Muscle of leg (tissue), 11 donors: Measurements from ENCODE around the gene JADE2. TPM values are rescaled to one million over a fixed set of nuclear protein-coding genes. Genes with fewer than 3 reads are reported as not detected.
A peak's percentile ranks its signal among the peaks of the same experiment; 100 is the strongest.
"Not testable (repeated sequence)": the region's sequence is repeated elsewhere in the genome, so short reads cannot be mapped to it uniquely, and the experiment has no call there.

Experiments used
- DNase-seq: peaks from one replicate; pipeline ENCODE4 v3.0.0; 2013
- H3K27ac ChIP-seq: one replicate; pipeline ENCODE4 v1.5.1; 2013; ENCODE audit warnings: mild to moderate bottlenecking, low read length, control low read depth
- H3K27me3 ChIP-seq: one replicate; pipeline ENCODE4 v1.6.1; 2013; ENCODE audit warnings: low read length; ENCODE audit not compliant: control insufficient read depth, insufficient read depth
- H3K36me3 ChIP-seq: one replicate; pipeline ENCODE4 v1.6.1; 2013; ENCODE audit warnings: low read length; ENCODE audit not compliant: control insufficient read depth, insufficient read depth
- H3K4me1 ChIP-seq: one replicate; pipeline ENCODE4 v1.6.1; 2013; ENCODE audit warnings: low read length; ENCODE audit not compliant: control insufficient read depth, insufficient read depth
- H3K4me3 ChIP-seq: one replicate; pipeline ENCODE4 v1.5.1; 2013; ENCODE audit warnings: low read length, control low read depth
- H3K9me3 ChIP-seq: replicated peaks from 2 replicates; pipeline ENCODE4 v1.6.1; 2013; ENCODE audit warnings: low read depth, low read length; ENCODE audit not compliant: control insufficient read depth
- WGBS: methylation state at CpG from one replicate; pipeline ENCODE4 v1.1.5; 2013; ENCODE audit warnings: missing lambda C conversion rate; ENCODE audit not compliant: insufficient coverage; 5-methylcytosine and 5-hydroxymethylcytosine counted together
- polyA plus RNA-seq, 8 donors: library from polyadenylated mRNA; unstranded; fragments of 120-200 nt; gene quantifications; one replicate each; pipeline versions ENCODE4 v1.2.1 to v1.2.3, GENCODE V29; 2013; ENCODE audit warnings: inconsistent platforms in 1 of 8, low replicate concordance in 1 of 8; ENCODE audit not compliant: insufficient read length in 8 of 8, insufficient read depth in 1 of 8
- total RNA-seq: library from RNA; stranded (reverse); fragments of 120-200 nt; gene quantifications from one replicate; pipeline ENCODE4 v1.2.4, GENCODE V29; 2013

JADE2 gene
- total and polyA plus RNA-seq, 9 donors: 0.67 to 2.3 (median 1.1) TPM

GRCh38 chr5:134494780-134495179 is 30.7 kb upstream of the JADE2 start:
- H3K36me3 ChIP-seq: no peaks in the 10 kb centered on the region
- no peak overlapping the region for H3K4me3 ChIP-seq
- DNase-seq: no peak
- 69% methylated on average over 1 of the region's 1 CpG for WGBS
- H3K9me3 ChIP-seq: no peaks in the 10 kb centered on the region
- no peak overlapping the region for H3K27ac ChIP-seq
- no peaks in the 10 kb centered on the region for H3K27me3 ChIP-seq
- no peaks in the 10 kb centered on the region for H3K4me1 ChIP-seq

- DNase-seq, H3K4me1 ChIP-seq, H3K4me3 ChIP-seq, H3K9me3 ChIP-seq, H3K27ac ChIP-seq, H3K36me3 ChIP-seq, H3K27me3 ChIP-seq: not testable (repeated sequence)
- WGBS: 75% methylated on average over 2 of the region's 6 CpGs
These were observed 25.6 kb upstream of the JADE2 start for GRCh38 chr5:134499905-134500304.

GRCh38 chr5:134500699-134501430 is 24.6 kb upstream of the JADE2 start:
- Histone ChIP-seq H3K4me3 (no peak overlapping the region), H3K27ac (no peak overlapping the region), H3K4me1 (no peaks in the 10 kb centered on the region), H3K27me3 (peaks cover 3% of the 10 kb centered on the region), H3K9me3 (no peaks in the 10 kb centered on the region), H3K36me3 (no peaks in the 10 kb centered on the region)
- no peak for DNase-seq
- WGBS: 89% methylated on average over 7 of the region's 17 CpGs

- no peak overlapping the region for H3K4me3 ChIP-seq
- no peak for DNase-seq
- H3K27ac ChIP-seq: no peak overlapping the region
- 100% methylated on average over 1 of the region's 2 CpGs for WGBS
- no peaks in the 10 kb centered on the region for H3K4me1 ChIP-seq
- H3K27me3 ChIP-seq: peaks cover 3% of the 10 kb centered on the region
- H3K36me3 ChIP-seq: no peaks in the 10 kb centered on the region
- no peaks in the 10 kb centered on the region for H3K9me3 ChIP-seq
These were observed 23.2 kb upstream of the JADE2 start for GRCh38 chr5:134502259-134502658.

- Histone ChIP-seq H3K4me1 (no peaks in the 10 kb centered on the region), H3K9me3 (no peaks in the 10 kb centered on the region), H3K4me3 (no peak overlapping the region), H3K36me3 (no peaks in the 10 kb centered on the region), H3K27ac (no peak overlapping the region), H3K27me3 (peaks cover 3% of the 10 kb centered on the region)
- 53% methylated on average over 4 of the region's 11 CpGs for WGBS
- DNase-seq: peak; percentile 23
These were observed 22.2 kb upstream of the JADE2 start for GRCh38 chr5:134503088-134503936.

GRCh38 chr5:134503937-134504437 is 21.5 kb upstream of the JADE2 start:
- Histone ChIP-seq H3K4me1 (no peaks in the 10 kb centered on the region), H3K27me3 (peaks cover 3% of the 10 kb centered on the region), H3K4me3 (no peak overlapping the region), H3K27ac (no peak overlapping the region), H3K9me3 (no peaks in the 10 kb centered on the region), H3K36me3 (no peaks in the 10 kb centered on the region)
- DNase-seq: no peak
- 67% methylated on average over 1 of the region's 3 CpGs for WGBS

DNA sequence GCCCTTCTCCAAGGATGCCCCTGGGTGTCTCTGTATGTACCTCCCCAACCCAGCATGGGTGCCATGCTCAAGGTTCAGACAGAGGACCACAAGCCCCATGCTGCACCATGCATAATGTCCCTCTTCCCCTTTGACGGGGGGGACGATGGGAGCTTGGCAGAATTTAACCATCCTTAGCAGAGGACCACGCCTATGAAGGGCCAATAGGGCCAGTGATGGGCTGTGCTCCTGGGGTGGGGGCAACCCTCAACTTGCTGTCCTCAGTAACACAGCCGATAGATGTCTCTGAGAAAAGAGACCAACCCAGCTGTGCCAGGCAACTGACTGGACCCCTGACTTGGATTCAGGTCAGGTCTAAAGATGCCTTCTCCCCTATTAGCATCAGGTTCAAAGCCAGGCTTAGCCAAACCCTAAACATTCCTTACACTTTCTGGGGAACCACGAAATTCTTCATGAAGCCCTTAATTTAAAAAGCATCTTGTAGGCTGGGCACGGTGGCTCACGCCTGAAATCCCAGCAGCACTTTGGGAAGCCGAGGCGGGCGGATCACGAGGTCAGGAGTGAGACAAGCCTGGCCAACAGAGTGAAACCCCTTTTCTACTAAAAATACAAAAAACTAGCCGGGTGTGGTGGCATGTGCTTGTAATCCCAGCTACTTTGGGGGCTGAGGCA is 20.7 kb upstream of the JADE2 start:
- peaks cover 3% of the 10 kb centered on the region for H3K27me3 ChIP-seq
- no peak overlapping the region for H3K4me3 ChIP-seq
- H3K36me3 ChIP-seq: no peaks in the 10 kb centered on the region
- H3K27ac ChIP-seq: no peak overlapping the region
- H3K4me1 ChIP-seq: no peaks in the 10 kb centered on the region
- DNase-seq: no peak
- H3K9me3 ChIP-seq: no peaks in the 10 kb centered on the region
- 63% methylated on average over 2 of the region's 12 CpGs for WGBS

GRCh38 chr5:134506054-134507039 is 19.1 kb upstream of the JADE2 start:
- WGBS: 28% methylated on average over 7 of the region's 10 CpGs
- H3K4me3 ChIP-seq: no peak overlapping the region
- peaks cover 3% of the 10 kb centered on the region for H3K27me3 ChIP-seq
- no peaks in the 10 kb centered on the region for H3K4me1 ChIP-seq
- no peak overlapping the region for H3K27ac ChIP-seq
- DNase-seq: no peak
- no peaks in the 10 kb centered on the region for H3K9me3 ChIP-seq
- H3K36me3 ChIP-seq: no peaks in the 10 kb centered on the region

GRCh38 chr5:134507452-134507851 is 18.0 kb upstream of the JADE2 start:
- Histone ChIP-seq H3K27me3 (peaks cover 3% of the 10 kb centered on the region), H3K36me3 (no peaks in the 10 kb centered on the region), H3K4me1 (no peaks in the 10 kb centered on the region), H3K4me3 (no peak overlapping the region), H3K27ac (no peak overlapping the region), H3K9me3 (no peaks in the 10 kb centered on the region)
- WGBS: 92% methylated on average over 3 of the region's 6 CpGs
- no peak for DNase-seq
